Measurements from ENCODE around the gene ZNF892. TPM values are rescaled to one million over a fixed set of nuclear protein-coding genes. Genes with fewer than 3 reads are reported as not detected.

ZNF892 gene
- total and polyA plus RNA-seq, 2 of the 8 experiments (the other 6 are each of a cell fraction or from before 2014, with no cell fraction given): 1.4 to 10.7 TPM

DNA sequence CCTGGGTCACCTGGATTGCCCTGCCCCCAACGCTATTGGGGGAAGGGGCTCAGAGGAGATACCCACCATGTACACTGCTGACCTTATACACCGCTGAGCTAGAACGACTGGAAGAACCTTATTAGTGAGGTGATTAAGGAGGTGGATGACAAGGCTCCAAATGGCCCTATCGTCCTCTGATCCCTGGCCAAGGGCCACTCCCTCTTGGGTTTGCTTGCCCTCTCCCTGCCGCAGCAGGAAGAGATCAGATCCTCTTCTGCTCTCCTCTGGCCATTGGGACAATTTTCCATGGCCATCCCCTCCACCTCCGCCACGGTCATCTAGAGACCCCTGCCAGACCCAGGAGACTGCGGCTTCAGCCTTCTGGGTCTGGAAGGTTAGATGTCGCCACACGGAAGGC, 48.9 kb upstream of the ZNF892 start:
- peaks cover 0 to 3% (median 0%) of the 10 kb centered on the region in 4 experiments; a peak in 2 of 7 replicates for H3K4me1 ChIP-seq (replicated peaks in 1 of 4; ENCODE audit: control insufficient read depth in 3 of 4, insufficient read depth in 4 of 4, low read length in 3 of 4)
- H4K20me1 ChIP-seq (replicated peaks in 1 of 2; ENCODE audit: control insufficient read depth in 1 of 2, insufficient read depth in 2 of 2, low read length in 2 of 2): no peaks in the 10 kb centered on the region
- H3K9me3 ChIP-seq (ENCODE audit: insufficient read depth in 2 of 2, low read depth in 1 of 2, low read length in 1 of 2): peaks cover 9 to 11% of the 10 kb centered on the region in 2 experiments; a peak in 3 of 4 replicates
- H2BK5ac ChIP-seq (ENCODE audit: low read depth, low read length): no peak overlapping the region
- POLR2A ChIA-PET (ENCODE audit: partially characterized antibody): interaction anchor here (1.0 to 1.1 kb wide), 2 partner anchors 10 to 24 kb away, joined by 3 to 4 read pairs; no protein-coding TSS in a partner anchor
- CTCF ChIA-PET (ENCODE audit: partially characterized antibody): interaction anchor here (0.7 to 2.3 kb wide), 3 partner anchors 37 to 82 kb away, joined by 3 to 10 read pairs (median 4); partner anchors contain the start of gene MRPS5
- no peaks in the 10 kb centered on the region for H3K79me2 ChIP-seq (ENCODE audit: control insufficient read depth in 1 of 2, insufficient read depth in 2 of 2, low read length in 2 of 2)
- 0 out of 2 replicates have a peak overlapping the region, but pooled peaks have one; percentile 9 for H2BK12ac ChIP-seq (ENCODE audit: low read depth, low read length)
- TF ChIP-seq RBBP5 (IDR thresholded peaks at IDR 0.05; ENCODE audit: borderline replicate concordance, low read depth, low read length) (no peak), TCF12 (IDR thresholded peaks at IDR 0.05; ENCODE audit: low read depth, low read length) (no peak), KDM5A (IDR thresholded peaks at IDR 0.05; ENCODE audit: low read length) (no peak), SAP30 (IDR thresholded peaks at IDR 0.05; ENCODE audit: insufficient read depth, insufficient replicate concordance, low read length) (no peak), KDM1A (IDR thresholded peaks at IDR 0.05; ENCODE audit: borderline replicate concordance, low read length) (no peak), EGR1 (IDR thresholded peaks at IDR 0.05; ENCODE audit: borderline replicate concordance, low read depth, low read length) (no peak), POLR2AphosphoS5 (IDR thresholded peaks at IDR 0.05; ENCODE audit: low read depth, low read length) (no peak), SIX5 (IDR thresholded peaks at IDR 0.05; ENCODE audit: low read depth, low read length) (no peak), ASH2L (IDR thresholded peaks at IDR 0.05; ENCODE audit: low read length) (no peak), CTBP2 (IDR thresholded peaks at IDR 0.05; ENCODE audit: borderline replicate concordance, insufficient read depth, insufficient read length, low read length) (no peak)
- H2BK15ac ChIP-seq (ENCODE audit: low read length): no peak overlapping the region
- no peak overlapping the region for H4K8ac ChIP-seq (ENCODE audit: extremely low read depth, insufficient read depth, low read length)
- H4K5ac ChIP-seq (ENCODE audit: insufficient read length, low read depth, low read length): no peak overlapping the region
- H2BK20ac ChIP-seq (ENCODE audit: low read length): no peak overlapping the region
- H3K27me3 ChIP-seq (replicated peaks in 1 of 4; ENCODE audit: control insufficient read depth in 3 of 4, extremely low read depth in 1 of 4, insufficient read depth in 3 of 4, low read length in 3 of 4): peaks cover 0 to 12% (median 9%) of the 10 kb centered on the region in 4 experiments; a peak in 4 of 7 replicates
- no peak overlapping the region for H3K27ac ChIP-seq (ENCODE audit: low read depth, low read length)
- WGBS, 2 experiments (ENCODE audit: extremely low coverage in 1 of 2, insufficient coverage in 1 of 2, insufficient read length in 1 of 2, insufficient replicate concordance in 2 of 2, low coverage in 1 of 2, low lambda C conversion rate in 2 of 2, missing lambda C conversion rate in 1 of 2): 93% methylated on average over 8 of the region's 10 CpGs; no CpG with 5 or more reads in 1 of the 2 experiments
- no peak overlapping the region for H3K23ac ChIP-seq (ENCODE audit: insufficient read length)
- DNase-seq (ENCODE audit: low read depth in 1 of 2, low spot score in 2 of 2): no peak
- H3K4ac ChIP-seq (replicated peaks; ENCODE audit: insufficient read length, low read depth, low read length): no peak overlapping the region
- H2BK120ac ChIP-seq (replicated peaks; ENCODE audit: low read depth, low read length): no peak overlapping the region
- H3K23me2 ChIP-seq (ENCODE audit: low read depth, low read length): peaks cover 6% of the 10 kb centered on the region
- peaks cover 0 to 18% (median 7%) of the 10 kb centered on the region in 4 experiments; a peak in 5 of 8 replicates for H3K36me3 ChIP-seq (ENCODE audit: control insufficient read depth in 2 of 4, insufficient read depth in 4 of 4, low read length in 3 of 4)
- no peak overlapping the region for H3K56ac ChIP-seq (replicated peaks; ENCODE audit: insufficient read length, low read depth, low read length)
- H4K91ac ChIP-seq (replicated peaks; ENCODE audit: insufficient read length, low read length): no peak overlapping the region
- peak overlapping the region; percentile 59 to 84 (median 74); a peak in 6 of 8 replicates for H3K4me3 ChIP-seq (ENCODE audit: extremely low read depth in 1 of 4, insufficient read depth in 2 of 4, low read depth in 3 of 4, low read length in 4 of 4)
- H3K18ac ChIP-seq (ENCODE audit: extremely low read depth, low read length): peak overlapping the region; percentile 19
- H3K4me2 ChIP-seq (ENCODE audit: insufficient read depth in 1 of 2, low read depth in 2 of 2, low read length in 2 of 2): peak overlapping the region; percentile 67 to 94
- FAIRE-seq: no peak
- H3K14ac ChIP-seq (ENCODE audit: insufficient read length): no peak overlapping the region
- no peaks in the 10 kb centered on the region for H3K79me1 ChIP-seq (ENCODE audit: low read depth, low read length)
- no peak overlapping the region for H2AFZ ChIP-seq (ENCODE audit: low read length)
- no peak overlapping the region for H2AK5ac ChIP-seq (ENCODE audit: low read depth, low read length)
- no peak overlapping the region; a peak in 1 of 7 replicates for H3K9ac ChIP-seq (replicated peaks in 1 of 4; ENCODE audit: extremely low read depth in 1 of 4, low read depth in 3 of 4, low read length in 3 of 4)
